Tibial artery (tissue), 4 donors: Measurements from ENCODE around the gene TIPARP.

Source experiments
- DNase-seq, 2 donors: peaks; one replicate each; pipeline ENCODE4 v3.0.0-alpha.2; 2019
- H3K27ac ChIP-seq, 2 donors: fragments of 200-600 bp; sonication (generic) in 1 of 2; 1 replicate in 1 of 2; 2 replicates in 1 of 2; pipeline ENCODE4 v1.5.1; 2018 to 2019; ENCODE audit warnings: mild to moderate bottlenecking in 1 of 2
- H3K27me3 ChIP-seq, 2 donors: fragments of 200-600 bp; sonication (generic) in 1 of 2; one replicate each; pipeline versions ENCODE4 v1.5.1 to v1.6.0; 2016 to 2019
- H3K36me3 ChIP-seq, 3 donors: fragments of 200-600 bp; sonication (generic) in 2 of 3; one replicate each; pipeline ENCODE4 v1.5.1; 2016 to 2019; ENCODE audit warnings: mild to moderate bottlenecking in 2 of 3
- H3K4me1 ChIP-seq, 4 donors: fragments of 200-600 bp; sonication (generic) in 2 of 4; 1 replicate in 3 of 4; 2 replicates in 1 of 4; pipeline ENCODE4 v1.5.1; 2016 to 2019
- H3K4me3 ChIP-seq, 2 donors: fragments of 200-600 bp; sonication (generic) in 1 of 2; 1 replicate in 1 of 2; 2 replicates in 1 of 2; pipeline ENCODE4 v1.5.1; 2018 to 2019; ENCODE audit warnings: mild to moderate bottlenecking in 2 of 2
- H3K9me3 ChIP-seq, 3 donors: fragments of 200-600 bp; sonication (generic) in 1 of 3; one replicate each; pipeline ENCODE4 v1.5.1; 2016 to 2019
- intact Hi-C: fragments of 100-400 bp; cut with DNase I; formaldehyde crosslinking; loops from one replicate; pipeline ENCODE4 v1.15.0; 2023; ENCODE audit warnings: low total_unique reads
- TF ChIP-seq, protein P1 (sequence below), 2 experiments: fragments of 200-600 bp in 1 of 2; fragments of 450-650 bp in 1 of 2; IDR thresholded peaks; one replicate each; pipeline ENCODE4 v1.5.1; 2017 to 2019; ENCODE audit warnings: antibody characterized with exemption in 2 of 2, mild to moderate bottlenecking in 1 of 2, moderate library complexity in 1 of 2

The TIPARP gene

DNA sequence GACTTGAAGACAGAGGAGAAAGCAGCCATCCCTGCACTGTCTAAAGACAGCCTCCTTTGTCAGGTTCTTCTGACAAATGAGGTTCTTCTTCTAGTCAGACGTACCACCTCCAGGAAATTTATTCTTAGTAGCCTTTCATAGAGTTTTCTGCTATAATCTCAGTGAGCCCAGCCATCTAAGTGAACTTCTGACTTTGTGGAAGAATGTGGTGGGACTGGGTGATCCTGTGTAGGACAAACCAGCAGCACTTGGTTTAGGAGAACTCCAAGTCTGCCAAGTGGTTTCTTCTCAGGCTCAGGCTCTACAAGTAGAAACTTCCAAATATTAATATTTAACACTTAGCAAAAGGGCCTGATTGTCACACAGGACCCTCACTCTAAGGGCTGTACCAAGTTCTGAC is 52.1 kb downstream of the TIPARP start:
- no peak for DNase-seq
- TF ChIP-seq, protein P1, sequence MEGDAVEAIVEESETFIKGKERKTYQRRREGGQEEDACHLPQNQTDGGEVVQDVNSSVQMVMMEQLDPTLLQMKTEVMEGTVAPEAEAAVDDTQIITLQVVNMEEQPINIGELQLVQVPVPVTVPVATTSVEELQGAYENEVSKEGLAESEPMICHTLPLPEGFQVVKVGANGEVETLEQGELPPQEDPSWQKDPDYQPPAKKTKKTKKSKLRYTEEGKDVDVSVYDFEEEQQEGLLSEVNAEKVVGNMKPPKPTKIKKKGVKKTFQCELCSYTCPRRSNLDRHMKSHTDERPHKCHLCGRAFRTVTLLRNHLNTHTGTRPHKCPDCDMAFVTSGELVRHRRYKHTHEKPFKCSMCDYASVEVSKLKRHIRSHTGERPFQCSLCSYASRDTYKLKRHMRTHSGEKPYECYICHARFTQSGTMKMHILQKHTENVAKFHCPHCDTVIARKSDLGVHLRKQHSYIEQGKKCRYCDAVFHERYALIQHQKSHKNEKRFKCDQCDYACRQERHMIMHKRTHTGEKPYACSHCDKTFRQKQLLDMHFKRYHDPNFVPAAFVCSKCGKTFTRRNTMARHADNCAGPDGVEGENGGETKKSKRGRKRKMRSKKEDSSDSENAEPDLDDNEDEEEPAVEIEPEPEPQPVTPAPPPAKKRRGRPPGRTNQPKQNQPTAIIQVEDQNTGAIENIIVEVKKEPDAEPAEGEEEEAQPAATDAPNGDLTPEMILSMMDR (IDR thresholded peaks at IDR 0.05): no peak
- Histone ChIP-seq H3K36me3 (no peaks in the 10 kb centered on the region), H3K4me3 (no peak overlapping the region), H3K9me3 (no peaks in the 10 kb centered on the region), H3K4me1 (no peaks in the 10 kb centered on the region), H3K27me3 (no peaks in the 10 kb centered on the region), H3K27ac (no peak overlapping the region)
- intact Hi-C loops: no loop called here

DNA sequence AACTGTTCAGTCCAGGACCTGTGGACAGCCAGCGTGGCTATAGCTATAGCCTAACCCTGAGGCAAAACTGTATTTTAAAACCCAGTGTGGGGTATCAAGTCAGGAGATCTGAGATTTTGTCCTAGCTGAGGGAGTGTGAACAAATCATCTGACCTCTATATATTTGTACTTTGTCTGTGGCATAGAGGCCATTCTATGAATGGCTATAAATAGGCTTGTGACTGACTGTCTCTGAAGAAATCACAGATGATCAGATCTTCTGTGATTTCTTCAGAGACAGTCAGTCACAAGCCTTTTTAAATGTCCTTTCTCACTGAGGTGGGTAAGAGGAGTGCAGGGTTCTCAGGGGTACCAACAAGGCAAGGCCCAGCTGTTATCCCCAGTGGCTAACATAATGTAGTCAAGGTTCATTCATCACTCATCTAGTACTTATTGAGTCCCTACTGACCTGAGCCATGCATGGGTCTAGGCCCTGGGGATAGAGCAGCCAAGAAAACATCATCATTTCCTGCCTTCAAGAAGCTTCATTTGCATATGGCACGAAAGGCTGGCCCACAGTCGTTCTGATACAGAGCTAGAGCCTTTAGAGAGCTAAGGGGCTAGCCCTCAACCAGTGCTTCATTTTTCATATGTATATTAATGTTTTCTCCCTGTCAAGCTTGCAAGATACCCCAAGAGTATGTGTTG is 53.3 kb downstream of the TIPARP start:
- no peak for DNase-seq
- intact Hi-C loops: no loop called here

DNA sequence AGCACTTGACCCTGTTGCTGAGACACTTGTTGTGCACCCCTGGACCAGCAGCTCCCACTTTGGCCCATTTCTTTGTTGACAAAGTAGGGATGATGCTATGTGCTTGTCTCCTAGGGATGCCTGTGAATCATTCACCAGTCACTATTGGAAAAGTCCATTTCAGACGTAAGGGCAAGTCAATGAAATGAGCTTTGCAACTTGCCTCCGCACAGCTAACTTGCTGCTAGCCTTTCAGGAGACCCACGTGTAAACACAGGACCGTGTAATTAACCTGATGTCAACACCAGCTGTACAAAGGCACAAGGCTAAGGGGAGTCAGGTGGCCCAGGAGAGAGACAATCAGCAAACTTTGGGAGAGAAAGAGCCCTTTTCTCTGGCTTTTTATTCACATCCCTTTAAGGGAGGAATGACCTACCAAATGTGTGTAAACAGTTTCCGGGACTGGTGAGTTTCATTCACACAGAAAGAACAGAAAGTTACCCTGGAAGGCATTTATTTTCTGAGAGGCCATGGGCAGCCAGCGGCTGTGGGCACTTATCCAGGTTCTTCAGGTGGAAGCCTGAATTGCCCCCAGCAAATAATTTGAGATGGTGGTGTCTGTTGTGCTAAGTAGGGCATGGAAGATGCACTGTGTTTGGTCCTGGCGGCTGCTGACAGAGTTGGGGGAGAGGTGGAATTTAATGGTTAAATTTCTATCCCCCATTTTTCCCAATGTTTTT is 54.0 kb downstream of the TIPARP start:
- intact Hi-C loops: no loop called here
- TF ChIP-seq, protein P1 (IDR thresholded peaks at IDR 0.05): no peak
- no peaks in the 10 kb centered on the region for H3K4me1 ChIP-seq

More for the DNA sequence above, 53.3 kb downstream of the TIPARP start:
- Histone ChIP-seq H3K9me3 (no peaks in the 10 kb centered on the region), H3K36me3 (no peaks in the 10 kb centered on the region), H3K27me3 (no peaks in the 10 kb centered on the region), H3K27ac (no peak overlapping the region), H3K4me3 (no peak overlapping the region), H3K4me1 (no peaks in the 10 kb centered on the region)
- TF ChIP-seq, protein P1 (IDR thresholded peaks at IDR 0.05): no peak

DNA sequence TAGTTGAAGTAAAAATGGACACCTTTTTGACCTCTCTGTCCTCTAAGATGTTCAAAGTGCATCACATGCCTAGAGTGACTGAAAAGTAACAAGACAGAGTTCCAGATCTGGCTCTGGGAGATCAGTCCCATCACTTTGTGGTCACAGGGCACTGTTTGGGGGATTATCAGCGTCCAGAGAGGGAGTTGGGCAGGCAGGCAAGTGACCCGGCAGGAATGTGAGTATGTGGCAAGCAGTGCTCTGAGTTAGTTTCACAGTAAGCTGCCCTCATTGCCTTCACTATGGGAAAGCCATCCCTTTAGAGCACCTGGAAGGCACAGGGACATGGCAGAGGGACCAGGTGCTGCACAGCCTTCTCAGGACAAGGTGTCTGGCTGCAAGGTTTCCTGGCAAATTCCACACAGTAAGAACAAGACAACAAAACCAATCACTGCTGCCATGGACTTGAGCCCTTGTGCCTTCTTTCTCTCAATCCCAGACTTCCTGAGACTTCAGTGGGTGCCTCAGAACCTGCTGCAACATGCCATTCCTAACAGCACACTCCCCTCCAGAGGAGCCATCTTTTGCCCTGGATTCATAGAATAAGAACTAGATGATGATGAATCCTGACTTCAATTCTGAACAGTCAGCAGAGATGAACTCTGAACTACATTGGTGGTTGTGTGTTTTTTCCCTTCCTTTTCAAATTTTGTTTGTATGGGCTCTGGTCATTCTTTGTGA is 55.2 kb downstream of the TIPARP start:
- intact Hi-C loops: no loop called here
- TF ChIP-seq, protein P1 (IDR thresholded peaks at IDR 0.05): no peak

More for the DNA sequence above, 54.0 kb downstream of the TIPARP start:
- no peak for DNase-seq
- H3K4me3 ChIP-seq: no peak overlapping the region
- no peaks in the 10 kb centered on the region for H3K9me3 ChIP-seq
- H3K27me3 ChIP-seq: no peaks in the 10 kb centered on the region
- no peaks in the 10 kb centered on the region for H3K36me3 ChIP-seq
- H3K27ac ChIP-seq: no peak overlapping the region

DNA sequence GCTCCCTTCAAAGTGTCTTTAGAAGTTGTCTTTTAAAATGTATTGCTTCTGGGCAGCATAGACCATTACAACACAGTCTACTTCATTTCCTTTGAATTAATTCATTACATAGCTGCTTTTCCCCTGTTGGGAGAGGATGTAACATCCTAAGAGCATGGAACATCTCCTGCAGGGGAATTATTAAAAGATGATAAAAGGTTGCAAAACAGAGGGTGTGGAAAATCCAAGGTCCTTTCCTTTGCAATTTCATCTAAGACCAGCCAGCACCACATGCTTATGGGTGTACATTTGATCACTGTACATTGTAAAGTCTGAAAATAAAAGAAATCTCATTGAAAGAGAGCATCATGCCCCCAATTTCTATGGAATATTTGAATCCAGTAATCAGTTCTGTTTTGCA is 57.4 kb downstream of the TIPARP start:
- Histone ChIP-seq H3K9me3 (no peaks in the 10 kb centered on the region), H3K27ac (no peak overlapping the region), H3K4me3 (no peak overlapping the region), H3K36me3 (no peaks in the 10 kb centered on the region), H3K4me1 (no peaks in the 10 kb centered on the region), H3K27me3 (no peaks in the 10 kb centered on the region)
- DNase-seq: no peak
- intact Hi-C loops: no loop called here
- TF ChIP-seq, protein P1 (IDR thresholded peaks at IDR 0.05): no peak

More for the DNA sequence above, 55.2 kb downstream of the TIPARP start:
- no peak overlapping the region for H3K27ac ChIP-seq
- DNase-seq: no peak
- H3K4me3 ChIP-seq: no peak overlapping the region
- H3K36me3 ChIP-seq: no peaks in the 10 kb centered on the region
- H3K9me3 ChIP-seq: no peaks in the 10 kb centered on the region
- no peaks in the 10 kb centered on the region for H3K4me1 ChIP-seq
- no peaks in the 10 kb centered on the region for H3K27me3 ChIP-seq
